ENCODE measurements around the gene ZNF468.
"Not testable (repeated sequence)": the region's sequence is repeated elsewhere in the genome, so short reads cannot be mapped to it uniquely, and the experiment has no call there.

ZNF468 gene

DNA sequence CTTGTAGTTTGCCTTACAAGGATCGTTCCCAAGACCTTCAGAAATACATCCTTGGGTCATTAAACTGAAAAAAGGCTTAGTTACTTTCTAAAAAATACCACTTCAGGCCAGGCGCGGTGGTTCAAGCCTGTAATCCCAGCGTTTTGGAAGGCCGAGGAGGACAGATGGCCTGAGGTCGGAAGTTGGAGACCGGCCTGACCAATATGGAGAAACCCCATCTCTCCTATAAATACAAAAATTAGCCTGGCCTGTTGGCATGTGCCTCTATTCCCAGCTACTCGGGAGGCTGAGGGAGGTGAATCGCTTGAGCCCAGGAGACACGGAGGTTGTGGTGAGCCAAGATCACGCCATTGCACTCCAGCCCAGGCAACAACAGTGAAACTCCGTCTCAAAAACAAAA lies 33.7 kb downstream of the ZNF468 start:
- no peak for DNase-seq

GRCh38 chr19:52821204-52821960 lies 36.0 kb downstream of the ZNF468 start, which contains the start of gene ZNF28:
Gene ZNF28 (minus strand): TSS chr19:52821633. CDS start chr19:52817958, 3,675 bp downstream.
- peak; percentile 5 for DNase-seq

DNA sequence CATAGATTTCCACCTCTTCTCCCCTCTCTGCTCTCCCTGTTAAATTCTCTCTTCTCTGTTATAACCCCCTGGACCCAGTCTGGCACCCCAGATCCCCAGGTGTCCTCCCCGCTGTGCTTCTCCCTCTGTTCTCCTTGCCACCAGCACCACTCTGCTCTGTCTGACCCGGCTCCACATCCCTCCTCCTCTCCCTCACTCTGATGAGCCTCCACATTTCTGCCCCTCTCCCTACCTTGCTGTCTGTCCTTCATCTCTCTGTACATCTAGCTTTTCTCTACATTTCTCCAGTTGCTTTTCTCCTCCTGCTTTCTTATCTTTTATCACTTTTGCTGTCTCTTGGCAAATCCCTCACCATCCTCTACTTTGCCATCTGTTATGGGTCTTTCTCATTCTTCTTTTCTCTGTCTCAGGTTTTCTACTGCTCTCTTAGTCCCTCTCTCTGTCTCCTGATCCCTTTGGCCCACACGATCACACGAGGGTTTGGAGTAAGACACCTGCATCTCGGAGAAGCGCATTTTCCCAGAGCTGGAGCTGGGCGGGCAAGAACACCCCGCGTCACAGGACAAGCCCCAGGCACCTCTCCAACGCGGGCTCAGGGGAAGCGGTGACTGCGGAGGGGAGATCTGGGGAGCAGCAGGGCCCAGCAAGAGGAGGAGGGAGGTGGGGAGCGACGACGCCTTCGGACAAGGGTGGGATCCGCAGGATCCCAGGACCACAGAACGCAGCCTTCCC lies 36.8 kb downstream of the ZNF468 start:
- DNase-seq, result not testable (repeated sequence)

DNA sequence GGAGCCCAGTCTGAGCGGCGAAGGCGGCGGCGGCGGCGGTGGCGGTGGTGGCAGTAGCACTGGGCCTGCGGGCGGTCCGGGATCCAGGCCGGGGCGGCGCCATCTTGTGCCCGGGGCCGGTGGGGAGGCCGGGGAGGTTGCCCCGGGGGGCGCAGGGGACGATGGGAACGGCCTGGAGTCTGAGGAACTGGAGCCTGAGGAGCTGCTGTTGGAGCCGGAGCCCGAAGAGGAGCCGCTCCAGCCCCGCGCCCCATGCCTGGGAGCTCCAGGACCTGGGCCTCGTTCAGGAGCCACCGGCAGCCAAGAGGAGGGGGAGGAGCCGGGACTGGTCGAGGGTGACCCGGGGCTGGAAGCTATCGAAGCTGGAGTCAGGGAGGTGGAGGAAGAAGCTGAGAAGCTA lies 47.6 kb downstream of the ZNF468 start:
- DNase-seq, result no peak

DNA sequence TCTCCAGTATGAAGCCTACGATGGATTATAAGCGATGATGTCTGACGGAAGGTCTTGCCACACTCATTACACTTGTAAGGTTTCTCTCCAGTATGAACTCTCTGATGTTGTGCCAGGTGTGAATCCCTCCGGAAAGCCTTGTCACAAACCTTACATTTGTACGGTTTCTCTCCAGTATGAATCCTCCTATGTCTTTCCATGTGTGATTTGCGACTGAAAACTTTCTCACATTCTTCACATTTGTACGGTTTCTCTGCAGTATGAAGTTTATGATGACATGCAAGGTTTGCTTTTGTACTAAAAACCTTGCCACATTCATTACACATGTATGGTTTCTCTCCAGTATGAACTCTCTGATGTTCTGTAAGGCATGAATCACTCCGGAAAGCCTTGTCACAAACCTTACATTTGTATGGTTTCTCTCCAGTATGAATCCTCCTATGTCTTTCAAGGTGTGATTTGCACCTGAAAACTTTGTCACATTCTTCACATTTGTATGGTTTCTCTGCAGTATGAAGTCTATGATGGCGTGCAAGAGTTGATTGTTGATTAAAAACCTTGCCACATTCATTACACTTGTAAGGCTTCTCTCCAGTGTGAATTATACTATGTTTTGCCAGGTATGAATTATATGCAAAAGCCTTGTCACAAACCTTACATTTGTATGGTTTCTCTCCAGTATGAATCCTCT lies 57.3 kb downstream of the ZNF468 start:
- DNase-seq, result not testable (repeated sequence)

- DNase-seq, result no peak
Measured at GRCh38 chr19:52789440-52789839, 68.0 kb downstream of the ZNF468 start.

Data from NCI-H1417 treated with DMSO at 0.1 percent for 48 hours (cell line).